Neural progenitor cell (in vitro differentiated cells): Measurements from ENCODE around the gene SUMO3. TPM values are rescaled to one million over a fixed set of nuclear protein-coding genes. Genes with fewer than 3 reads are reported as not detected.

Experiments used
- DNase-seq: peaks from one replicate; pipeline ENCODE4 v3.0.0-alpha.2; 2016; ENCODE audit warnings: low spot score
- H2AFZ ChIP-seq: fragments of 200-600 bp; sonication (generic); replicated peaks from 2 replicates; pipeline ENCODE4 v1.6.1; 2016; ENCODE audit warnings: antibody characterized with exemption
- H3F3A ChIP-seq: fragments of 200-600 bp; sonication (generic); 2 replicates; pipeline ENCODE4 v1.6.1; 2016; ENCODE audit warnings: antibody characterized with exemption, low read depth
- H3K27ac ChIP-seq: fragments of 200-600 bp; sonication (generic); 2 replicates; pipeline ENCODE4 v1.5.1; 2016; ENCODE audit warnings: mild to moderate bottlenecking
- H3K27me3 ChIP-seq: fragments of 200-600 bp; sonication (generic); 2 replicates; pipeline ENCODE4 v1.6.1; 2016; ENCODE audit warnings: mild to moderate bottlenecking, moderate library complexity
- H3K36me3 ChIP-seq: fragments of 200-600 bp; sonication (generic); 2 replicates; pipeline ENCODE4 v1.5.1; 2016
- H3K4me1 ChIP-seq: fragments of 200-600 bp; sonication (generic); 2 replicates; pipeline ENCODE4 v1.6.1; 2016; ENCODE audit warnings: mixed run types
- H3K4me2 ChIP-seq: fragments of 200-600 bp; sonication (generic); 2 replicates; pipeline ENCODE4 v1.6.1; 2016
- H3K4me3 ChIP-seq: fragments of 200-600 bp; sonication (generic); 2 replicates; pipeline ENCODE4 v1.5.1; 2016
- H3K79me2 ChIP-seq: fragments of 200-600 bp; sonication (generic); 2 replicates; pipeline ENCODE4 v1.6.1; 2016; ENCODE audit warnings: low read depth
- H3K9ac ChIP-seq: fragments of 200-600 bp; sonication (generic); 2 replicates; pipeline ENCODE4 v1.6.1; 2016
- H3K9me3 ChIP-seq: fragments of 200-600 bp; sonication (generic); 2 replicates; pipeline ENCODE4 v1.5.1; 2016; ENCODE audit warnings: low read depth
- H4K20me1 ChIP-seq: fragments of 200-600 bp; sonication (generic); 2 replicates; pipeline ENCODE4 v1.6.1; 2016; ENCODE audit warnings: low read depth
- H3K27ac Mint-ChIP-seq: 3 replicates; pipeline ENCODE4 v1.8.0; 2021; ENCODE audit warnings: mixed read lengths
- H3K27me3 Mint-ChIP-seq: 2 replicates; pipeline ENCODE4 v1.8.0; 2022; ENCODE audit warnings: low read depth, mild to moderate bottlenecking, inconsistent platforms, moderate library complexity, mixed read lengths; ENCODE audit not compliant: insufficient read depth
- H3K36me3 Mint-ChIP-seq: 3 replicates; pipeline ENCODE4 v1.8.0; 2021; ENCODE audit warnings: mixed read lengths
- H3K4me1 Mint-ChIP-seq: 3 replicates; pipeline ENCODE4 v1.8.0; 2021; ENCODE audit warnings: mixed read lengths
- H3K4me3 Mint-ChIP-seq: 3 replicates; pipeline ENCODE4 v1.8.0; 2021; ENCODE audit warnings: mild to moderate bottlenecking, moderate library complexity, mixed read lengths
- H3K9me3 Mint-ChIP-seq: 3 replicates; pipeline ENCODE4 v1.8.0; 2020; ENCODE audit warnings: mixed read lengths
- EZH2 ChIP-seq: fragments of 200-600 bp; sonication (generic); IDR thresholded peaks from 2 replicates; pipeline ENCODE4 v1.6.1; 2017; ENCODE audit warnings: antibody characterized with exemption, mild to moderate bottlenecking, moderate library complexity
- EZH2phosphoT487 ChIP-seq: fragments of 200-600 bp; sonication (generic); IDR thresholded peaks from 2 replicates; pipeline ENCODE4 v1.6.1; 2017; ENCODE audit warnings: antibody characterized with exemption
- total RNA-seq: library from RNA; depleted of rRNA; stranded (reverse); fragments of >200 nt; gene quantifications from 2 replicates; pipeline ENCODE4 v1.2.3, GENCODE V29; 2015; ENCODE audit warnings: low replicate concordance
- TF ChIP-seq, protein P1 (sequence below): fragments of 200-600 bp; sonication (generic); IDR thresholded peaks from 2 replicates; pipeline ENCODE4 v1.5.1; 2017; ENCODE audit warnings: antibody characterized with exemption, mild to moderate bottlenecking

SUMO3 gene
- total RNA-seq, 1 donor from 2014 or later = 135 TPM

DNA sequence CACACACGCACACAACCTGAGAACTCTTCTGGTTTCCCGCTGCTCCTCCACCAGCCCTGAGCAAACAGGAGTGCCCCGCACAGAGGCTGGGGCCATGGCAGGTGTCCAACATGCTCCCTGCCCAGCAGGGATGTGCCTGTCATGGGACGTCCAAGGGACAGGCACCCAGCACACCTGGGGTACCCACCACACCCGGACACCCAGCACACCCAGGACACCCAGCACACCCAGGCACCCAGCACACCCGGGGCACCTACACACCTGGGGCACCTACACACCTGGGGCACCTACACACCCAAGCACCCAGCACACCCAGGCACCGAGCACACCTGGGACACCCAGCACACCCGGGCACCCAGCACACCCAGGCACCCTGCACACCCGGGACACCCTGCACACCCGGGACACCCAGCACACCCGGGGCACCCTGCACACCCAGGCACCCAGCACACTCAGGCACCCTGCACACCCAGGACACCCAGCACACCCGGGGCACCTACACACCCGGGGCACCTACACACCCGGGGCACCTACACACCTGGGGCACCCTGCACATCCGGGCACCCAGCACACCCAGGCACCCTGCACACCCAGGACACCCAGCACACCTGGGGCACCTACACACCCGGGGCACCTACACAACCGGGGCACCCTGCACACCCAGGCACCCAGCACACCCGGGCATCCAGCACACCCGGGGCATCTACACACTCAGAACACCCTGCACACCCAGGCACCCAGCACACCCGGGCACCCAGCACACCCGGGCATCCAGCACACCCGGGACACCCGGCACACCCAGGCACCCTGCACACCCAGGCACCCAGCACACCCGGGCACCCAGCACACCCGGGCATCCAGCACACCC, 54.2 kb downstream of the SUMO3 start:
- Histone ChIP-seq H3F3A (peaks cover 6% of the 10 kb centered on the region), H3K36me3 (no peaks in the 10 kb centered on the region), H2AFZ (no peak overlapping the region), H4K20me1 (peaks cover 3% of the 10 kb centered on the region), H3K9ac (no peak overlapping the region), H3K4me1 (peaks cover 8% of the 10 kb centered on the region), H3K27me3 (no peaks in the 10 kb centered on the region), H3K79me2 (no peaks in the 10 kb centered on the region), H3K4me3 (no peak overlapping the region), H3K4me2 (no peak overlapping the region), H3K9me3 (no peaks in the 10 kb centered on the region), H3K27ac (no peak overlapping the region)
- Mint-ChIP-seq H3K9me3 (no peaks in the 10 kb centered on the region), H3K27ac (no peak overlapping the region), H3K36me3 (no peaks in the 10 kb centered on the region), H3K4me1 (peaks cover 25% of the 10 kb centered on the region), H3K4me3 (no peak overlapping the region), H3K27me3 (peaks cover 8% of the 10 kb centered on the region)
- TF ChIP-seq, protein P1, sequence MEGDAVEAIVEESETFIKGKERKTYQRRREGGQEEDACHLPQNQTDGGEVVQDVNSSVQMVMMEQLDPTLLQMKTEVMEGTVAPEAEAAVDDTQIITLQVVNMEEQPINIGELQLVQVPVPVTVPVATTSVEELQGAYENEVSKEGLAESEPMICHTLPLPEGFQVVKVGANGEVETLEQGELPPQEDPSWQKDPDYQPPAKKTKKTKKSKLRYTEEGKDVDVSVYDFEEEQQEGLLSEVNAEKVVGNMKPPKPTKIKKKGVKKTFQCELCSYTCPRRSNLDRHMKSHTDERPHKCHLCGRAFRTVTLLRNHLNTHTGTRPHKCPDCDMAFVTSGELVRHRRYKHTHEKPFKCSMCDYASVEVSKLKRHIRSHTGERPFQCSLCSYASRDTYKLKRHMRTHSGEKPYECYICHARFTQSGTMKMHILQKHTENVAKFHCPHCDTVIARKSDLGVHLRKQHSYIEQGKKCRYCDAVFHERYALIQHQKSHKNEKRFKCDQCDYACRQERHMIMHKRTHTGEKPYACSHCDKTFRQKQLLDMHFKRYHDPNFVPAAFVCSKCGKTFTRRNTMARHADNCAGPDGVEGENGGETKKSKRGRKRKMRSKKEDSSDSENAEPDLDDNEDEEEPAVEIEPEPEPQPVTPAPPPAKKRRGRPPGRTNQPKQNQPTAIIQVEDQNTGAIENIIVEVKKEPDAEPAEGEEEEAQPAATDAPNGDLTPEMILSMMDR = no peak
- TF ChIP-seq EZH2phosphoT487 (no peak), EZH2 (no peak)
- DNase-seq = no peak

DNA sequence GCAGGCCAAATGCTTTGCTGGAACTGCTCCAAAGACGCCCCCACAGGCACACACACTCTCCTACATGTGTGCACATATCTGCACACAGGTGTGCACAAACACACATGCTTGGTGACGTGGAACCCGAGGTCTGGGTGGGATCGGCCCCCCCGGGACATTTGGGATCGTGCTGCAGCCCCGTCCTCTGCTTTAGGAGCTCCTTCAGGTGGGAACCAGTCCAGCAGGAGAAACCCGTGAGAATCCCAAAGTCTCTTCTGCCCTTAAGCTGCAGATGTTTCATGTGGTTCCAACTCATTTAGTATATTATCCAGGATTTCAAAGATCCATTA, 54.8 kb downstream of the SUMO3 start:
- H3K36me3 Mint-ChIP-seq = no peaks in the 10 kb centered on the region
- no peaks in the 10 kb centered on the region for H3K27me3 ChIP-seq
- no peaks in the 10 kb centered on the region for H3K36me3 ChIP-seq
- peaks cover 8% of the 10 kb centered on the region for H3K27me3 Mint-ChIP-seq
- H2AFZ ChIP-seq = no peak overlapping the region
- H3K9me3 Mint-ChIP-seq = no peaks in the 10 kb centered on the region
- H3K9me3 ChIP-seq = no peaks in the 10 kb centered on the region
- H3K4me2 ChIP-seq = no peak overlapping the region
- no peaks in the 10 kb centered on the region for H4K20me1 ChIP-seq
- TF ChIP-seq, protein P1 = no peak
- TF ChIP-seq EZH2 = no peak
- TF ChIP-seq EZH2phosphoT487 = no peak
- no peak overlapping the region for H3K4me3 ChIP-seq
- no peak overlapping the region for H3K27ac Mint-ChIP-seq
- no peak for DNase-seq
- no peaks in the 10 kb centered on the region for H3K79me2 ChIP-seq
- H3F3A ChIP-seq = no peaks in the 10 kb centered on the region
- no peak overlapping the region for H3K4me3 Mint-ChIP-seq
- no peak overlapping the region for H3K9ac ChIP-seq
- H3K4me1 ChIP-seq = peaks cover under 1% of the 10 kb centered on the region
- H3K27ac ChIP-seq = no peak overlapping the region
- H3K4me1 Mint-ChIP-seq = peaks cover 19% of the 10 kb centered on the region

DNA sequence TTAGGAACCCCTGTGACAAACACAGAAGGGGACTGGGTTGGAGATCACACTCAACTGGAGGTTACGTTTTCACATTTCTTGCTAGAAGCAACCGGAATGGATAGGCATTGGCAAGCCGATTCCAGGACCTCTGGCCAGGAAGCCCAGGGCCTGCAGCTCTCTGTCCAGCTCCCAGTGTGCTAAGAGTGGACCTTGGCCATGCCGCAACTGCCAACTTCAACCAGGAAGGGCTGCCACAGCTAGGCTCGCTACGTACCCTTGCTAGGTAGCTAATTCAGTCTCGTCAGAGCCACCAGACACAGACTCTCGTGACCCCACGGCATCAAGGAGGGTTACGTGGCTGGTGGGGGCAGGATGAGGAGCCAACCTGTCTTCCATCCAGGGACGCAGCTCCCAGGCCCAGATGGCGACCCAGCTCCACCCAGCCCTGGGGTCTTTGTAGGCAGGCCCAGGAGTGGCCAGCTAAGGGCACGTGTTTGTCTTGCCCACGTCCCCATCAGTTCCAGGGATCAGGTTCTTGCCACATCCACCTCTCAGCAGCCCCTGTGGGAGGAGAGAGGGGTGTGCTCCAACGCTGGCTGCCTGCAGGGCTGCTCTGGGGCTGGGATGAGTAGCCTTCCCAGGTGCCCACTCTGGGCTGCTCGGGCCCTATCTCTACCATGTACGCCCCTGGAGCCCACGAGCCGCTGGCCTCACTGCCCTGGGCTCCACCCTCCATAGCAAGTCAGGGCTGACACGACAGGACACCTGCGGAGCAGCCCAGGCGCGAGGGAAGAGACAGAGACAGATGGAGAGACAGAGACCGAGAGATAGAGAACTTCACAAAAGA, 55.4 kb downstream of the SUMO3 start:
- H3K4me3 Mint-ChIP-seq = no peak overlapping the region
- no peaks in the 10 kb centered on the region for H3K9me3 Mint-ChIP-seq
- Histone ChIP-seq H3K27ac (no peak overlapping the region), H3K4me2 (no peak overlapping the region), H2AFZ (no peak overlapping the region), H3K79me2 (no peaks in the 10 kb centered on the region), H3F3A (no peaks in the 10 kb centered on the region), H3K4me1 (no peaks in the 10 kb centered on the region), H4K20me1 (no peaks in the 10 kb centered on the region), H3K9me3 (no peaks in the 10 kb centered on the region), H3K27me3 (no peaks in the 10 kb centered on the region), H3K4me3 (no peak overlapping the region), H3K36me3 (no peaks in the 10 kb centered on the region), H3K9ac (no peak overlapping the region)
- no peak for DNase-seq
- H3K36me3 Mint-ChIP-seq = no peaks in the 10 kb centered on the region
- H3K27me3 Mint-ChIP-seq = peaks cover 8% of the 10 kb centered on the region
- peaks cover 18% of the 10 kb centered on the region for H3K4me1 Mint-ChIP-seq
- no peak for TF ChIP-seq EZH2phosphoT487
- no peak overlapping the region for H3K27ac Mint-ChIP-seq
